Lower leg skin (tissue), 4 donors: ENCODE measurements around the gene FARS2. TPM values are rescaled to one million over a fixed set of nuclear protein-coding genes. Genes with fewer than 3 reads are reported as not detected.

ENCODE experiments used
- DNase-seq, 2 donors: peaks; one replicate each; pipeline ENCODE4 v3.0.0-alpha.2; 2019; ENCODE audit warnings: low spot score in 2 of 2
- H3K4me3 ChIP-seq: fragments of 200-600 bp; sonication (generic); 2 replicates; pipeline ENCODE4 v1.5.1; 2017; ENCODE audit warnings: mild to moderate bottlenecking, low read depth; ENCODE audit not compliant: poor library complexity, severe bottlenecking
- POLR2A ChIP-seq, 2 donors: fragments of 450-650 bp; IDR thresholded peaks; one replicate each; pipeline ENCODE4 v1.6.1; 2016 to 2017; ENCODE audit warnings: antibody characterized with exemption in 2 of 2, mild to moderate bottlenecking in 1 of 2, moderate library complexity in 1 of 2
- WGBS, 2 donors: methylation state at CpG; one replicate each; pipeline ENCODE4 v1.1.5; 2018; 5-methylcytosine and 5-hydroxymethylcytosine counted together
- intact Hi-C: fragments of 100-400 bp; cut with DNase I; formaldehyde crosslinking; loops from one replicate; pipeline ENCODE4 v1.15.0; 2023; ENCODE audit warnings: low total_unique reads
- total RNA-seq, 4 donors: library from RNA; depleted of rRNA; stranded (reverse); fragments of >200 nt; gene quantifications; one replicate each; pipeline ENCODE4 v1.1.0, GENCODE V29; 2016
- TF ChIP-seq, protein P1 (sequence below), 3 donors: fragments of 450-650 bp; IDR thresholded peaks; one replicate each; pipeline ENCODE4 v1.5.1; 2016; ENCODE audit warnings: antibody characterized with exemption in 3 of 3, mild to moderate bottlenecking in 3 of 3, moderate library complexity in 2 of 3

The FARS2 gene
- total RNA-seq, 4 donors from 2014 or later = 7.0 to 14.7 (median 11.1) TPM

DNA sequence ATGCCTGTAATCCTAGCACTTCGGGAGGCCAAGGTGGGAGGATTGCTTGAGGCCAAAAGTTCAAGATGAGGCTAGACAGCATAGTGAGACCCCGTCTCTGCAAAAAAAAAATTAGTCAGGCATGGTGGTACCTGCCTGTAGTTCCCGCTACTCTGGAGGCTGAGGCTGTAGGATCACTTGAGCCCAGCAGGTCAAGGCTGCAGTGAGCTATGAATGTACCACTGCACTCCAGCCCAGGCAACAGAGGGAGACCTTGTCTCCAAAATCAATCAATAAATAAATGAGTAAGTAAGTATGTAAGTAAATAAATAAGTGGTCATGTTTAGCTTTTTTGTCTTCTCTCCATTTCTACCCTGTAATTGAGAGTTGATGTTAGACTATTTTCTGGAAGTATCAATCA lies 336.8 kb downstream of the FARS2 start:
- intact Hi-C loops = no loop called here
- 96 to 97% methylated on average over 3 of the region's 3 CpGs for WGBS, 2 donors
- DNase-seq = no peak
- H3K4me3 ChIP-seq = no peak overlapping the region
- TF ChIP-seq POLR2A (IDR thresholded peaks at IDR 0.05) = no peak
- TF ChIP-seq, protein P1, sequence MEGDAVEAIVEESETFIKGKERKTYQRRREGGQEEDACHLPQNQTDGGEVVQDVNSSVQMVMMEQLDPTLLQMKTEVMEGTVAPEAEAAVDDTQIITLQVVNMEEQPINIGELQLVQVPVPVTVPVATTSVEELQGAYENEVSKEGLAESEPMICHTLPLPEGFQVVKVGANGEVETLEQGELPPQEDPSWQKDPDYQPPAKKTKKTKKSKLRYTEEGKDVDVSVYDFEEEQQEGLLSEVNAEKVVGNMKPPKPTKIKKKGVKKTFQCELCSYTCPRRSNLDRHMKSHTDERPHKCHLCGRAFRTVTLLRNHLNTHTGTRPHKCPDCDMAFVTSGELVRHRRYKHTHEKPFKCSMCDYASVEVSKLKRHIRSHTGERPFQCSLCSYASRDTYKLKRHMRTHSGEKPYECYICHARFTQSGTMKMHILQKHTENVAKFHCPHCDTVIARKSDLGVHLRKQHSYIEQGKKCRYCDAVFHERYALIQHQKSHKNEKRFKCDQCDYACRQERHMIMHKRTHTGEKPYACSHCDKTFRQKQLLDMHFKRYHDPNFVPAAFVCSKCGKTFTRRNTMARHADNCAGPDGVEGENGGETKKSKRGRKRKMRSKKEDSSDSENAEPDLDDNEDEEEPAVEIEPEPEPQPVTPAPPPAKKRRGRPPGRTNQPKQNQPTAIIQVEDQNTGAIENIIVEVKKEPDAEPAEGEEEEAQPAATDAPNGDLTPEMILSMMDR (IDR thresholded peaks at IDR 0.05) = no peak

DNA sequence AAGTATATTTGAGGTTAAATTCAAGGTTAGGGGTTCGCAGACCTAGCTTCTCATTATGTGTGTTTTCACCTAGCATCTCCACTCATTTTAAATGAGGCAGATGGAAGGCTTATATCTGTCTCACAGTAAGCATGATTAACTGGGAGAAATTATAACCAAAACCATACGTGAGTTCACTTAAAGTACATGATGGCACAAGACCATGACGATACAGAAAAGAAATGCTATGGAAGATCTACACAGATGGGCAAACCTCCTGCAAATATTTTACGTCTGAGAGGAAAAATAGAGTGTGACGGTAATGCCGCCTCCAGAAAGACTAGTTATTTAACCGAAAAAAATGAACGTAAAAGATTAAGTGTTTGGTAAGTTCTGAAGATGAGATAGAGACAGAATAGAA lies 337.8 kb downstream of the FARS2 start:
- intact Hi-C loops = no loop called here
- no peak for TF ChIP-seq POLR2A (IDR thresholded peaks at IDR 0.05)
- TF ChIP-seq, protein P1 (IDR thresholded peaks at IDR 0.05) = no peak
- no peak overlapping the region for H3K4me3 ChIP-seq
- WGBS, 2 donors = 78 to 84% methylated on average over 8 of the region's 8 CpGs
- no peak for DNase-seq

DNA sequence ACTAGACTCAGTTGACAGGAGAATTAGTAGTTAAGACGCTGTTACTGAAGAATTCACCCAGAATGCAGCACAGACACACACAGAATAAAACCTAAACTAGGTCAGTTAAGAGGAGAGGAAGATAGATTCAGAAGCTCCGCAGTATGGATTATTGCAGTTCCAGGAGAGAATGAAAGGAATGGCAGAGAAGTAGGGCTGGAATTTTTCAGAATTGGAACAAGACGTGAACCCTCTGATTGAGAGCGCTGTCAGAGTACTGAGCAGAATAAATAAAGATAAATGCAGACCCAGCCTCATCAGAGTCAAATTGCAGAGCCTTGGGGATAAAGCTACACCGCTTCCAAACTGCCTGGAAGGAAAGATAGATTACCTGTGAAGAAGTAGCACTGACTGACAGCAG lies 344.6 kb downstream of the FARS2 start:
- H3K4me3 ChIP-seq = no peak overlapping the region
- TF ChIP-seq, protein P1 (IDR thresholded peaks at IDR 0.05) = no peak
- no peak for TF ChIP-seq POLR2A (IDR thresholded peaks at IDR 0.05)
- DNase-seq = no peak
- WGBS, 2 donors = 96 to 98% methylated on average over 5 of the region's 5 CpGs
- intact Hi-C loops = no loop called here

DNA sequence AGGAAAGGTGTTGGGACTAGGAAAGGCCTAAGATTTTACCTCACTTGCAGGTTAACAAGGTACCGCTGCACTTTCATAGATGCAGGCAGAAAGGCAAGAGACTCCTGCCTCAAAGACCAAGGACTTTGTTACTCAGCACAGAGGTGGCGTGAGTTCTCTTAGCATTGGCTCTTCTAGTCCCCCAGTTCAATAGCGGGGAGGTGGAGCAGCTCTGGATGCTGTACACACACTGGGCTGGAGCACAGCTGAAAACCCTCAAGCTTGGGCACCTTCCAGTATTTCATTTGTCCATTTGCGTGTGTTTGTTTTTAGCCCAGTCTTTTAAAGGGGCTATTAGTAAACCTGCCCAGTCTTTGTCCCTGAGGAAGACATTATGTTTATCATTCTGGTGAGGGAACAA lies 345.2 kb downstream of the FARS2 start:
- no peak for TF ChIP-seq POLR2A (IDR thresholded peaks at IDR 0.05)
- TF ChIP-seq, protein P1 (IDR thresholded peaks at IDR 0.05) = no peak
- WGBS, 2 donors = 94 to 95% methylated on average over 4 of the region's 4 CpGs
- intact Hi-C loops = no loop called here
- H3K4me3 ChIP-seq = no peak overlapping the region
- DNase-seq = no peak

DNA sequence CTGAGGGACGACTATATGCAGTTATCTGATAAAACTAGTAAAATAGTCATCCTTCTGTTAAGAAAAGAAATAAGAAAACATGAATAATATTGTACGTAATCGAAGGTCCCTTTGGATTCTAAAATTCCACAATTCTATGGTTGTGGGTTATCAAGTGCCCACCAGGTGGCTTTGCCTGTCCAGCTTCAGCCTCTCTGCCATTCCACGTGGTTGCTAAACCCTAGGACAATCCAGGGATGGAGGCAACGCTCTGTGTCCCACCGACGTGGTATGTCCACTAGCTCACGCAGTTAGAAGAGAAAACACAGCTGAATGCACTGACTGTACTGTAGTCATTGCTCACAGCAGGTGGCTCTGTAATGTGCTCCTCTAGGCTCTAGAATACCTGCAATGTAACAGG lies 349.3 kb downstream of the FARS2 start:
- intact Hi-C loops = no loop called here
- TF ChIP-seq POLR2A (IDR thresholded peaks at IDR 0.05) = no peak
- TF ChIP-seq, protein P1 (IDR thresholded peaks at IDR 0.05) = no peak
- WGBS, 2 donors = 89 to 94% methylated on average over 8 of the region's 8 CpGs

DNA sequence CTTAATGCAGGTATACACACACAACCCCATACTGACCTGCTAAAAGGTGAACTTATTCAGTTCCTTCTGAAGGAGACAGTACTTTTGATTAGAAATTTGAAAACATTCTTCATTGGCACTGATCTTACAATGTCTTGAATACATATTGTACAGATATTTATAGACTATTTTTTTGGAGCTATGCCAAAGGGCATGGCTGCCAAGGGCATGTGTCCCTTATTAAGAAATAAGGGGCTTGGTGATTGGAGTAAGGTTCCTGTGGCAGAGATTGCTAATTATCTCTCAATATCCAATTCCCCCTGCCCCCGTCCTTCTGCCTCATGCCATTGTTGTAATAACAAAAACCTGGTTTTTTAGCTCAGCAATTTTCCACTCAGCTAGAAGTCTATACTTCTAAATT lies 355.9 kb downstream of the FARS2 start:
- TF ChIP-seq, protein P1 (IDR thresholded peaks at IDR 0.05) = no peak
- no peak for TF ChIP-seq POLR2A (IDR thresholded peaks at IDR 0.05)
- intact Hi-C loops = no loop called here
- 90 to 93% methylated on average over 1 of the region's 1 CpG for WGBS, 2 donors
- DNase-seq = no peak
- no peak overlapping the region for H3K4me3 ChIP-seq

More for the DNA sequence above, 349.3 kb downstream of the FARS2 start:
- DNase-seq = no peak
- H3K4me3 ChIP-seq = no peak overlapping the region
